Fibroblast of the aortic adventitia (primary cell): ENCODE measurements around the gene NTN4. TPM values are rescaled to one million over a fixed set of nuclear protein-coding genes. Genes with fewer than 3 reads are reported as not detected.
"Not testable (repeated sequence)": the region's sequence is repeated elsewhere in the genome, so short reads cannot be mapped to it uniquely, and the experiment has no call there.

Experiments used
- DNase-seq: peaks from one replicate; pipeline ENCODE4 v3.0.0-alpha.2; 2010; ENCODE audit warnings: low read depth
- H3K4me3 ChIP-seq: 2 replicates; pipeline ENCODE4 v1.5.1; 2011; ENCODE audit warnings: low read depth, mild to moderate bottlenecking, control low read depth, low read length, moderate library complexity
- total RNA-seq: library from RNA; depleted of rRNA; stranded (reverse); fragments of >200 nt; gene quantifications from 2 replicates; pipeline ENCODE4 v1.2.3, GENCODE V29; 2012; ENCODE audit warnings: low replicate concordance
- TF ChIP-seq, protein P1 (sequence below): IDR thresholded peaks from 2 replicates; pipeline ENCODE4 v1.5.1; 2011; ENCODE audit warnings: mild to moderate bottlenecking, low read length, control low read depth, inconsistent platforms; ENCODE audit not compliant: insufficient read depth

NTN4 gene
- total RNA-seq, 1 donor, result 71.8 TPM

GRCh38 chr12:95830335-95831089, 39.9 kb upstream of the NTN4 start:
- H3K4me3 ChIP-seq, result no peak overlapping the region
- no peak for DNase-seq
- TF ChIP-seq, protein P1, sequence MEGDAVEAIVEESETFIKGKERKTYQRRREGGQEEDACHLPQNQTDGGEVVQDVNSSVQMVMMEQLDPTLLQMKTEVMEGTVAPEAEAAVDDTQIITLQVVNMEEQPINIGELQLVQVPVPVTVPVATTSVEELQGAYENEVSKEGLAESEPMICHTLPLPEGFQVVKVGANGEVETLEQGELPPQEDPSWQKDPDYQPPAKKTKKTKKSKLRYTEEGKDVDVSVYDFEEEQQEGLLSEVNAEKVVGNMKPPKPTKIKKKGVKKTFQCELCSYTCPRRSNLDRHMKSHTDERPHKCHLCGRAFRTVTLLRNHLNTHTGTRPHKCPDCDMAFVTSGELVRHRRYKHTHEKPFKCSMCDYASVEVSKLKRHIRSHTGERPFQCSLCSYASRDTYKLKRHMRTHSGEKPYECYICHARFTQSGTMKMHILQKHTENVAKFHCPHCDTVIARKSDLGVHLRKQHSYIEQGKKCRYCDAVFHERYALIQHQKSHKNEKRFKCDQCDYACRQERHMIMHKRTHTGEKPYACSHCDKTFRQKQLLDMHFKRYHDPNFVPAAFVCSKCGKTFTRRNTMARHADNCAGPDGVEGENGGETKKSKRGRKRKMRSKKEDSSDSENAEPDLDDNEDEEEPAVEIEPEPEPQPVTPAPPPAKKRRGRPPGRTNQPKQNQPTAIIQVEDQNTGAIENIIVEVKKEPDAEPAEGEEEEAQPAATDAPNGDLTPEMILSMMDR, result no peak

DNA sequence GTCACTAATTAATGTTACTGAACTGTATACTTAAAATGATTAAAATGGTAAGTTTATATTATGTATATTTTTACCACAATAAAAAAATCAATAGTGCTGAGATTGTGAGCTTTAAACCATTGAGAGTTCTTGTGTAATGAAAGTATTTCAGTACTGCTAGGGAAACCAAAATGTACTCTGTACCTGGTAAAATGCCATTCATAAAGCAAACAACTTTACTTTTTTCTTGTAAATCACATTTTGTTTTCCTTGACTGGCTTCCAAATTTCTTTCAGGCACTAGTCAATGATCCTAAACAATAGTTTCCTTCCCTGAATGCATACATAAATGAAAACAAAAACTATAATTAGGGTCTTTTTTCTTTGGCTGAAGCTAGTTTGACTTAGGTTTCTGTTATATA, 38.8 kb upstream of the NTN4 start:
- TF ChIP-seq, protein P1, result no peak
- H3K4me3 ChIP-seq, result no peak overlapping the region
- no peak for DNase-seq

DNA sequence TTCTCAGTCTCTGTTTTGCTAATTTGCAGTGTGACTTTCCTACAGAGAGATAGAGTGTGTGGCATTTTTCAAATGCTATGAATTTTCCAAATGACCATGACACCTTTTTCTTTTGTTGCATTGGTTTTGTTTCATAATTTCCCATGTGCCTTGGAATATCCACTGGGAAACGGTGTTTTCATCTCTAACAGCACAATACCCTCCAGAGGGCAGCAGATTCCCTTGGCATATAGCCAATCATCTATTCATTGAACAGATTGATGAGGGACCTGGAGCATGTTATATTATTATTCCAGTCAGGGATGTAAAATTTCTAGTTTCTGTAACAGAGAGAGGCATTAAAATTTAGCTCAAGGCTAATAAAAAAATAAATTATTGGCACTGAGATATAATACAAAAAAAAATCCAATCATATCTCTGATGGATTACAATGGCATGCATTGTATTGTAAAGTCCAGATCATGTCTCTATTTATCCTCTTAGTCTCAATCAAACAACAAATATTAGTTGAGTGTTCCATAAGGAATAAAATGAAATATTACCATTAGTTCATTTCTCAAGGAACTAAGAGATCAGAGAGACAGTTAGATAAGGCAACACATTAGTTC, 29.6 kb upstream of the NTN4 start:
- TF ChIP-seq, protein P1, result peak; percentile 69

GRCh38 chr12:95815632-95816212, 25.2 kb upstream of the NTN4 start:
- peak; percentile 70 for DNase-seq
- TF ChIP-seq, protein P1, result peak; percentile 78
- no peak overlapping the region for H3K4me3 ChIP-seq

More for the DNA sequence above, 29.6 kb upstream of the NTN4 start:
- peak; percentile 79 for DNase-seq
- H3K4me3 ChIP-seq, result no peak overlapping the region

DNA sequence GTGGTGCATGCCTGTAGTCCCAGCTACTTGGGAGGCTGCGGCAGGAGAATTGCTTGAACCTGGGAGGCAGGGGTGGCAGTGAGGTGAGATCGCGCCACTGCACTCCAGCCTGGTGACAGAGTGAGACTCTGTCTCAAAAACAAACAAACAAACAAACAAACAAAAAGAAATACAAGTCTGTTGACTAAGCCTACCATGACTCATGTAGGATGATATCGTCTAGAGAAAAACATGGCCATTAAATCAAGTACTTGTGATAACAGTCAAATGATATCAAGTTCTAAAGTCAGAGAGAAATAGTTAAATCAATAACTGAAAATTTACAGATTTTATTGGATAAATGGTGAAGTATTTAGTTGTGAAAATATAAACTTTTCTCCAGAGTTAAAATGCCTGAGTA, 21.6 kb upstream of the NTN4 start:
- H3K4me3 ChIP-seq, DNase-seq: not testable (repeated sequence)

GRCh38 chr12:95810411-95810810, 19.8 kb upstream of the NTN4 start:
- H3K4me3 ChIP-seq, result no peak overlapping the region
- no peak for DNase-seq
- TF ChIP-seq, protein P1, result no peak

DNA sequence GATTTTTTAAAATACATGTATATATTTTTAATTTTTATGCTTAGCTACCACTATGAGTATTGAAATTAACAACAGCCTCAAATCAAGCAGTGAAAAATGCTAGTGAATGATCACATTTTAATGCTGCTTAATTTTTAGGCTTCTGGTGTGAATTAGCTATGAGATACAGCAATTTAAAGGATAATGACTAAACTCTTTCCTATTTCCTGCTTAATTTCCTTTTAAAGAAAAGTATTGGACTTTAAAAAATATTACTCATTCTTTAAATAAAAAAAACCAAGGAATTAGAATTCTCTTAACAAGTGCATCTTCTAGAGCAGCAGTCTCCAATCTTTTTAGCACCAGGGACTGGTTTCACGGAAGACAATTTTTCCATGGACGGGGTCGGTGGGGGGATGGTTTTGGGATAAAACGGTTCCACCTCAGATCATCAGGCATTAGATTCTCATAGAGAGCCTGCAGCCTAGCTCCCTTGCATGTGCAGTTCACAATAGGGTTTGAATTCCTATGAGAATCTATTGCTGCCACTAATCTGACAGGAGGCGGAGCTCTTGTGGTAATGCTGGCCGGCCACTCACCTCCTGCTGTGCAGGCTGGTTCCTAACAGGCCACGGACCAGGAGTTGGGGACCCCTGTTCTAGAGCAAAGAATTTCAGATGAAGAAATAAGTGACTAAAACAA, 18.6 kb upstream of the NTN4 start:
- TF ChIP-seq, protein P1, result no peak
- DNase-seq, result no peak
- H3K4me3 ChIP-seq, result no peak overlapping the region
